Measurements from ENCODE around the gene ACVR2A.

- no peak for TF ChIP-seq POLR2AphosphoS5 (IDR thresholded peaks at IDR 0.05)
- TF ChIP-seq POLR2A (IDR thresholded peaks at IDR 0.05; ENCODE audit: low read depth), result no peak
- TF ChIP-seq CTCF (IDR thresholded peaks at IDR 0.05), result no peak
Measured at GRCh38 chr2:147850838-147851237, 6.0 kb downstream of the ACVR2A start.
